Stomach smooth muscle (tissue), 2 donors: ENCODE results near the gene CEACAM1.
"Not testable (repeated sequence)": the region's sequence is repeated elsewhere in the genome, so short reads cannot be mapped to it uniquely, and the experiment has no call there.

ENCODE experiments used
- H3K27ac ChIP-seq: one replicate; pipeline ENCODE4 v1.7.0; 2013; ENCODE audit warnings: mild to moderate bottlenecking, low read length, inconsistent platforms
- H3K27me3 ChIP-seq, 2 donors: one replicate each; pipeline ENCODE4 v1.7.0; 2013; ENCODE audit warnings: low read length in 2 of 2; ENCODE audit not compliant: insufficient read depth in 2 of 2, control insufficient read depth in 1 of 2
- H3K36me3 ChIP-seq, 2 donors: one replicate each; pipeline ENCODE4 v1.7.0; 2013; ENCODE audit warnings: low read length in 2 of 2; ENCODE audit not compliant: control insufficient read depth in 2 of 2, insufficient read depth in 2 of 2
- H3K4me1 ChIP-seq: one replicate; pipeline ENCODE4 v1.7.0; 2013; ENCODE audit warnings: low read length; ENCODE audit not compliant: control insufficient read depth, insufficient read depth
- H3K4me3 ChIP-seq, 2 donors: one replicate each; pipeline ENCODE4 v1.7.0; 2013; ENCODE audit warnings: low read length in 2 of 2
- H3K9ac ChIP-seq, 2 donors: one replicate each; pipeline ENCODE4 v1.7.0; 2013; ENCODE audit warnings: low read length in 2 of 2, mild to moderate bottlenecking in 1 of 2
- H3K9me3 ChIP-seq, 2 donors: one replicate each; pipeline ENCODE4 v1.7.0; 2013; ENCODE audit warnings: low read length in 2 of 2; ENCODE audit not compliant: control insufficient read depth in 2 of 2
- donor health status: healthy.
- donor health status: Pancreatic carcinoma.

Gene CEACAM1

DNA sequence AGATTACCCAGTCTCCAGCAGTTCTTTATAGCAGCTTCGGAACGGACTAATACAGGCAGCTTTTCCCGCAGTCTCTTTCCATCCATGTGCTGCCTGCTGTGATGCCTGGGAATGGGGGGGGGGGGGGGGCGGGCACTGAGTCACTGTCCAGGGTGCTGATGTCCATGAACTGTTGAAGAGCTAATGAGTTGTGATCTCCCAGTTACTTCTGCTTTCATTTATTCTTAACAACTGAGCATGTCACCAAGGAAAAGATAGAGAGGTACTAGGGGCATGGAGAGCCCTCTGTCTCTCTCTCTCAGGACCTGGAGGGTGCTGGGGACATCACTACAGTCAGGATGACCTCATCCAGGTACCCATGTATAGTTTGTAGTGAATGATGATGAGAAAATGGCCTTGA, 20.3 kb upstream of the CEACAM1 start:
- no peak overlapping the region for H3K9ac ChIP-seq
- H3K4me1 ChIP-seq = no peaks in the 10 kb centered on the region
- no peaks in the 10 kb centered on the region for H3K36me3 ChIP-seq
- H3K27me3 ChIP-seq = no peaks in the 10 kb centered on the region
- peaks cover 0 to 3% of the 10 kb centered on the region in 2 donors for H3K9me3 ChIP-seq
- H3K27ac ChIP-seq = no peak overlapping the region
- H3K4me3 ChIP-seq = no peak overlapping the region

DNA sequence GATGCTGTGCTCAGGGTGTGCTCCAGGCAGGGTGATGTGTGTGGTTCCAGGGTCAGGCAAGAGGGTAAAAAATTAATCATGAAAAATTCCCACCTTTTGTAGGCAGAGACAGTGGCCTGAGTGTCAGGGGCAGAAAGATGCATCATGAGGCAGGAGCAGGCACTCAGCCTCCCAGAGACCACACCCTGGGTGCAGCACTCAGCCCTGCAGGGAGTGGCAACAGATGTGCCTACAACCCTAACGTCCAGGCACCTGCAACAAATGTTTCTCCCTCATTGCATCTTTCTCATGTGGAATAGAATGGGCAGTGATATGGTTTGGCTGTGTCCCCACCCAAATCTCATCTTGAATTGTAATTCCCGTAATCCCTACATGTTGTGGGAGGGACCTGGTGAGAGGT, 19.6 kb upstream of the CEACAM1 start:
- no peak overlapping the region for H3K4me3 ChIP-seq
- no peak overlapping the region for H3K27ac ChIP-seq
- H3K9ac ChIP-seq = no peak overlapping the region
- H3K36me3 ChIP-seq = no peaks in the 10 kb centered on the region
- H3K4me1 ChIP-seq = no peaks in the 10 kb centered on the region
- H3K9me3 ChIP-seq = peaks cover 0 to 3% of the 10 kb centered on the region in 2 donors
- H3K27me3 ChIP-seq = no peaks in the 10 kb centered on the region

DNA sequence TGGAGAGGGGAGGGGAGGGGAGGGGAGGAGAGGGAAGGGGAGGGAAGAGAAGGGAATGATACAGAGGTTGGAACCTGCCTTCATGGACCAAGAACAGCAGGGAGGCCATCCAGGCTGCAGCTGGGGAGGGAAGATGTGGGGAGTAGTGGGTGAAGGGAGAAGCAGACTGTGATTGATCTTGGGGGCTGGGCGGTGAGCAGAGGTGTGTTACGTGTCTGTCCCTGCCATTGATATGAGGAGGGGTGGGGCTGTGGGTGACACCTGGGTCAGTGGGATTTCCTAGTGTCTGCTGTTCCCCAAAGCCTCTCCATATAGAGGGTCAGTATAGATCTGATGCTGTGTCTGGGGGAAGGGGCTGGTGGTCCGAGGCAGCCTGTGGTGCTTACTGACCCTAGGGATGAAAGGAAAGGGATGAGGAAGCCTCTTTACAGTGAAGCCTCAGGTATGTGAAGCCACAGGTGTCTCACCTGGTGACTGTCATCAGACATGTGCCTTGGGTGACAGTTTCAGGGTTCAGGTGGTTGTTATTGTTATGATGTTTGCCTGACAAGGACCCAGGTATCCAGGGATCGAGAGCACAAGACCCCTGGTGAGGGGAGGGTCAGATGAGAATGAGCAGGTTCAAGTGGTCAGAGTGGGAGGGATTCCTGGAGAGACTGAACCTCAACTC, 18.7 kb upstream of the CEACAM1 start:
- Histone ChIP-seq H3K4me3 (no peak overlapping the region), H3K27ac (no peak overlapping the region), H3K27me3 (no peaks in the 10 kb centered on the region), H3K4me1 (no peaks in the 10 kb centered on the region), H3K9me3 (peaks cover 0 to 3% of the 10 kb centered on the region in 2 donors), H3K36me3 (no peaks in the 10 kb centered on the region), H3K9ac (no peak overlapping the region)

DNA sequence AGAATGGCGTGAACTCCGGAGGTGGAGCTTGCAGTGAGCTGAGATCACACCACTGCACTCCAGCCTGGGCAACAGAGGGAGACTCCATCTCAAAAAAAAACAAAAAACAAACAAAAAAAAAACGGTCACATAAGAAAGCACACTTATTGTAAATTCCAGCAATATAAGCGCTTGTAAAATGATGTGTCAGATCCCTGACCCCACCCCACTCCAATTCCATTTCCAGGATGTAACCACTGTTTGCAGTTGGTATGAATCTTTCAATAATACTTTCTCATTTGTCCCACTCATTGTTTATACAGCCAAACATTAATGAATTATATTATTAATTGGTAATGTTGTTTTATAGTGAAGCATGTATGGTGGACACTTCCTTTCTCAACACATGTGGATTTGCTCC, 15.9 kb upstream of the CEACAM1 start:
- no peak overlapping the region for H3K4me3 ChIP-seq
- H3K9me3 ChIP-seq = no peaks in the 10 kb centered on the region
- no peak overlapping the region for H3K9ac ChIP-seq
- H3K36me3 ChIP-seq = no peaks in the 10 kb centered on the region
- no peak overlapping the region for H3K27ac ChIP-seq
- no peaks in the 10 kb centered on the region for H3K27me3 ChIP-seq
- no peaks in the 10 kb centered on the region for H3K4me1 ChIP-seq

DNA sequence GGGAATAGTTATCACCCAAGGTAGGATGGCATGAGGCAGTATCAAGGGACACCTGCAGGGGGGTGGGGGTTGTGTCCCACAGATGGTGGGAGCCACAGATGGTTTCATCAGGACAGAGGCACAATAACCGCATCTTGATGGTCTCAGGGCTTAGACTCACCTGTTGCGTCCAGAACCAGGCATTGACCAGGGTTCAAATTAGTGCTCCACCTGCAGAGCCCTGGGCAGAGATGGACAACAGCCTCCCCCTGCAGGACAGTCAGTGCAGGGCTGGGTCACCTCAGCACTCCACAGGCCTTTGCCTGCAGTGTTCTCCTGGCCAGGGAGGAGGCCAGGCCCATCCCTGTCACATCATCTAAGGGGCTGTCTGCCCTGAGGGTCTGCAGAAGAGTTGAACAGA, 14.5 kb upstream of the CEACAM1 start:
- no peaks in the 10 kb centered on the region for H3K36me3 ChIP-seq
- no peak overlapping the region for H3K9ac ChIP-seq
- no peaks in the 10 kb centered on the region for H3K4me1 ChIP-seq
- no peak overlapping the region for H3K4me3 ChIP-seq
- no peaks in the 10 kb centered on the region for H3K9me3 ChIP-seq
- no peak overlapping the region for H3K27ac ChIP-seq
- no peaks in the 10 kb centered on the region for H3K27me3 ChIP-seq

DNA sequence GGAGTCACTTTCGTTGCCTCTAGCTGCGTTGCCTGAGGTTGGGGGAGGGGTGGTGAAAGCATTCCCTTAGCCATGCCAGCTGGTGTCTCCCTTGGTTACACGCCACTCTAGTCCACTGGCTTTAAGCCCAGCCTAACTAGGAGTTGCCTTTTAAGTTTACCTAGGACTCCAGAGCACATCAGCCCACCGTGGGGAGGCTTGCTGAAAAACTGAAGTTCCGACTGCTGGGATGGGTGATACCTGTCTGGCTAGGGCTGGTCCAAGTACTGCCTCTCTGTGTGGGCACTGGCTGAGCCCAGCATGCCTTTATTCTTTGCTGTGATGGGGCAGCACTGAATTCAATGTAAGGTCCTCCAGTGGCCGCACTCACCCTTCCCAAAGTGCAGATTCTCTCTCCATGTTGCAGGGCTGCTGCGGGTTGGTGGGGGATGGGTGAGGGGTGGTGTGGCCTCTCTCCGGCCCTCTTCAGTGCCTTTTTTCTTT, 11.8 kb upstream of the CEACAM1 start:
- no peak overlapping the region for H3K4me3 ChIP-seq
- no peaks in the 10 kb centered on the region for H3K36me3 ChIP-seq
- no peaks in the 10 kb centered on the region for H3K9me3 ChIP-seq
- H3K27ac ChIP-seq = no peak overlapping the region
- H3K27me3 ChIP-seq = no peaks in the 10 kb centered on the region
- H3K4me1 ChIP-seq = no peaks in the 10 kb centered on the region
- no peak overlapping the region for H3K9ac ChIP-seq

DNA sequence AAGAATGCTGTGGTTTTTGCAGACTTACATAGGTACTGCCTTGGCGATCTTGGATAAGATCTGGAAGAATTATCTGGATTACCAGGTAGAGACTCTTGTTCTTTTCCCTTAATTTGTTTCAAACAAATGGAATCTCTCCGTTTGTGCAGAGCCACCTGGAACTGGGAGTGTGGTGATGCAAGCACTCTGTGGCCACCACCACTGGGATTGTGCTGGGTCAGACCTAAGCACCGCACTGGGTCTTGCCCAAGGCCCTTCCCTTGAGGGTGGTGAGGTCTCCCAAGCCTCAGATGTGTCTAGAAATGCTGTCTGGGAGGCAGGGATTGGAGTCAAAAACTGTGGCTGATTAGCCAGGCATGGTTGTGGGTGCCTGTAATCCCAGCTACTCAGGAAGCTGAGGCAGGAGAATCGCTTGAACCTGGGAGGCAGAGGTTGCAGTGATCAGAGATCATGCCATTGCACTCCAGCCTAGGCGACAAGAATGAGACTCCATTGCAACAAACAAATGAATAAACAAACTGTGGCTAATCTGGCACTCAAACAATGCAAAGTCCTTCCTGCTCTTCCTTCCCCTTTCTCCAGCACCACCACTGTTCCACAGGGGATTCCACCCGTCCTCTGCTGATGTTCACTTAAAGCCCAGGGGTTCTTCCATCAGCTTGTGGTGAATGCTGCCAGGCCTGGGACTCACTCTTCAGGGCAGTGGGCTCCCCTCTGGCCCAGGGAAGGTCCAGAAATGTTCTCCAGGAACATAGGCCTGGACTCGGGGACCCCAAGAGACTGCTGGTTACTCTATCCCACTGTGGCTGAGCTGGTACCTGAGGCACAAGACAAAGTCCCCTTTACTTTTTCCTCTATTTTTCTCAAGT, 10.8 kb upstream of the CEACAM1 start:
- Histone ChIP-seq H3K36me3 (no peaks in the 10 kb centered on the region), H3K27me3 (no peaks in the 10 kb centered on the region), H3K9me3 (no peaks in the 10 kb centered on the region), H3K4me1 (no peaks in the 10 kb centered on the region), H3K27ac (no peak overlapping the region), H3K9ac (no peak overlapping the region), H3K4me3 (no peak overlapping the region)

DNA sequence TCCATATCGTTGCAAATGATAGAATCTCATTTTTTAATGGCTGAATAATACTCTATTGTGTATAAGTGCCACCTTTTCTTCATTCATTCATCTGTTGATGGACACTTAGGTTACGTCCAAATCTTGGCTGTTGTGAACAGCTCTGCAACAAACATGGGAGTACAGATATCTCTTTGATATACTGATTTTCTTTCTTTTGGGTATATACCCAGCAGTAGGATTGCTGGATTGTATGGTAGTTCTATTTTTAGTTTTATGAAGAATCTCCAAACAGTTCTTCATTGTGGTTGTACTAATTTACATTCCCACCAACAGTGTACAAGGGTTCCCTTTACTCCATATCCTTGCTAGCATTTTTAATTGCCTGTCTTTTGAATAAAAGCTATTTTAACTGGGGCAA, 7.0 kb upstream of the CEACAM1 start:
- not testable (repeated sequence) for H3K4me1 ChIP-seq, H3K27ac ChIP-seq, H3K27me3 ChIP-seq, H3K36me3 ChIP-seq, H3K4me3 ChIP-seq, H3K9ac ChIP-seq, H3K9me3 ChIP-seq

DNA sequence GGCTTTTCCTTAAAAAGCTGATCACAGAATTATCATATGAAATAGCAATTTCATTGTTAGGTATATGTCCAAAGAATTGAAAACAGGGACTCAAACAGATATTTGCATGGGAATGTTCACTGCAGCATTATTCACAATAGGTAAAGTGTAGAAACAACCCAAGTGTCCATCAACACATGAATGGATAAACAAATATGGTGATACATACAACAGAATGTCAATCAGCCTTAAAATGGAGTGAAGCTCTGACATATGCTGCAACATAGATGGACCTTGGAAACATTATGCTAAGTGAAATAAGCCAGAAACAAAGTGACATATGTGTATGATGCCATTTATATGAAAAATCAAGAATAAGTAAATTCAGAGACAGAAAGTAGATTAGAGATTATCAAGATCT, 6.1 kb upstream of the CEACAM1 start:
- Histone ChIP-seq H3K4me1 (no peaks in the 10 kb centered on the region), H3K9me3 (no peaks in the 10 kb centered on the region), H3K27ac (no peak overlapping the region), H3K36me3 (no peaks in the 10 kb centered on the region), H3K4me3 (no peak overlapping the region), H3K9ac (no peak overlapping the region), H3K27me3 (no peaks in the 10 kb centered on the region)

DNA sequence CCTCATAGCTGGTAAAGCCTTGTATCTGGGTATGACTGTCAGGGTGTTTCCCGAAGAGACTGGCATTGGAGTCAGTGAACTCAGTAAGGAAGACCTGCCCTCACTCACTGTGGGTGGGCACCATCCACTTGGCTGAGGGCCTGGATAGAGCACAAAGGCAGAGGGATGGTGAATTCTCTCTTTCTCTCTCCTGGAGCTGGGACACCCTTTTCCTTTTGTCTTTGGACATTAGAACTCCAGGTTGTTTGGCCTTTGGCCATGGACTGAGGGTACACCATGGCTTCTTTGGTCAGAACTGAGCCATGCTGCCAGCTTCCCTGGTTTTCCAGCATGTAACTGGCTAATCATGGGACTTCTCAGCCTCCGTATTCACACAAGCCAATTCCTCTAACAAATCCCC, 4.6 kb upstream of the CEACAM1 start:
- H3K4me3 ChIP-seq = no peak overlapping the region

DNA sequence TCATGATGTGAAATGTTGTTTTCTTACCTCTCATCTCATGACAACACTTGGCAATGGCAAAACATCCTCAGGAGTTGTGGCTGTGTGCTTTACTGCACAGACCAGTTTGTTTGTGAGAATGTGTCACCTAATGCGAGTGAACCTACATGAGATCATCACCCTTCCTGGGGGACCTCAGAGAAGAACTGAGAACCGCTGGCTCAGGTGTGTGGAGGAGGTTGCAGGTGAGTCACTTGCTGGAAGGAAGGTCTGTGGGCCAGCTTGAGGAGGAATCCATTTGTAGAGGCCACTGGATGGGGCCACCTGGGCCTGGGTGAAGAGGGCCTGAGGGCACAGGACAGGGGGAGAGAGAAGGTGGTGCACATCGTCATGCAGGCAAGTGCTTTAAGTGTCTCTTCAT, 3.0 kb upstream of the CEACAM1 start:
- Histone ChIP-seq H3K36me3 (no peaks in the 10 kb centered on the region), H3K9ac (no peak overlapping the region), H3K27me3 (no peaks in the 10 kb centered on the region), H3K4me3 (no peak overlapping the region), H3K9me3 (no peaks in the 10 kb centered on the region), H3K4me1 (no peaks in the 10 kb centered on the region), H3K27ac (no peak overlapping the region)

More for the DNA sequence above, 4.6 kb upstream of the CEACAM1 start:
- Histone ChIP-seq H3K9me3 (no peaks in the 10 kb centered on the region), H3K36me3 (no peaks in the 10 kb centered on the region), H3K27ac (no peak overlapping the region), H3K9ac (no peak overlapping the region), H3K4me1 (no peaks in the 10 kb centered on the region), H3K27me3 (no peaks in the 10 kb centered on the region)
